GM19455 (cell line): Measurements from ENCODE around the gene APEH.
A peak's percentile ranks its signal among the peaks of the same experiment; 100 is the strongest.

Source experiments
- ATAC-seq: cut with Tn5 transposase; IDR thresholded peaks from one replicate; pipeline ENCODE4 v1.9.1; 2021; ENCODE audit not compliant: unreplicated experiment

Gene APEH

GRCh38 chr3:49723628-49724551 is 49.7 kb downstream of the APEH start, which contains the start of gene GMPPB:
Gene GMPPB (minus strand): TSS chr3:49723951. CDS start chr3:49723726, 225 bp downstream.
- peak; percentile 78 for ATAC-seq

DNA sequence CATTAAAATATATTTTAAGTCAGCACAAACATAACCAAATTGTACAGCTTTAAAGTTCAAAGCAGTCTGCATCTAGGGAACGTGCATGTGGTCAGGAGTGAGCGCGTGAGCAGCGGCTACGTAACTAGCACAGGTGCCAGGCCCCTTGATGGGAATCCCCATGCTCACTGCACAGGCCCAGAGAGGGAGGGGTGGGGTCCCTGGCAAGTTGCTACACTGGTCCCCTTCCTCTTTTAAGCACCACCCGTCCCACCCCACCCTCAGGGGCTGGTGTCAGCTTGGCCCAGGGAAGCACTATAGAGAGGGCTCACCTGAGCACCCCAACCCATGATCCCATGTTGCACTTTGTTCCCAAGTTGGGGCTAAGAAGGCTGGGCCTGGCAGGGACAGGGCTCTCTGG is 50.4 kb downstream of the APEH start:
- no peak for ATAC-seq

- ATAC-seq: no peak
These were observed 51.9 kb downstream of the APEH start for GRCh38 chr3:49725906-49726681.

DNA sequence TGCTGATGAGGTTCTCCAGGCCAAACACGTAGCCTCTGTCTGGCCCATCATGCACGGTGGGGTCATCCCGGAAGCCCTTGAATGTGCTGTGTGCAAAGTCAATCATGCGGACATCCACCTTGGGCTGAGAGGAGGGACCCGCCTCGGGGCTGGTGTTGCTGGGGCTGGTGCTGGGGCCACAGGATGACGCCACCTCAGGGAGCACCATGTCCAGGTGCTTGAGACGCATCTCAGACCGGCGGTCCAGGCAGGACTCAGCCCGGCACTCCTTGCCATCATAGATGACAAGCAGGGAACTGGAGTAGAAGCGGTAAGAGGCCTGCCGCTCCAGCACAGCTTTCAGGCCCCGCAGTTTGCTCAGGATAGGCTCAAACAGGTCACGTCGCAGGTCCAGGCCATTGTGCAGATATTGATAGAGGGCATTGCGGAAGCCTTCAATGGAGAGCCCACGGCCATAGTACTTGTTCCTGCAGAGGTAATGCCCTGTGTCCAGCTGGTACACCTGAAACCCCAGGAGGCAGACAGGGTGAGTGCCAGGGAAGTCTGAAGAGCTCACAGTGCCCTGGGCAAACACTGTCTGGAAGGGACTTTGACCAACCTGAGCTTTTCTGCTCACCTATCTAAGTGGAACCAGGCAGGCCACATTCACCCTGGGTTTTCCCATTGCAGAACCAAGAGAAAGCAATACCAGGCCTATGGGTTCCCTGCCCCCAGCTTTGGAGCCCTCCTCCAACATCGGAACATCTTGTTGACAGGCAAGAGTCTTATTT is 53.2 kb downstream of the APEH start:
- no peak for ATAC-seq

GRCh38 chr3:49727924-49728361 is 53.8 kb downstream of the APEH start:
- ATAC-seq: no peak

DNA sequence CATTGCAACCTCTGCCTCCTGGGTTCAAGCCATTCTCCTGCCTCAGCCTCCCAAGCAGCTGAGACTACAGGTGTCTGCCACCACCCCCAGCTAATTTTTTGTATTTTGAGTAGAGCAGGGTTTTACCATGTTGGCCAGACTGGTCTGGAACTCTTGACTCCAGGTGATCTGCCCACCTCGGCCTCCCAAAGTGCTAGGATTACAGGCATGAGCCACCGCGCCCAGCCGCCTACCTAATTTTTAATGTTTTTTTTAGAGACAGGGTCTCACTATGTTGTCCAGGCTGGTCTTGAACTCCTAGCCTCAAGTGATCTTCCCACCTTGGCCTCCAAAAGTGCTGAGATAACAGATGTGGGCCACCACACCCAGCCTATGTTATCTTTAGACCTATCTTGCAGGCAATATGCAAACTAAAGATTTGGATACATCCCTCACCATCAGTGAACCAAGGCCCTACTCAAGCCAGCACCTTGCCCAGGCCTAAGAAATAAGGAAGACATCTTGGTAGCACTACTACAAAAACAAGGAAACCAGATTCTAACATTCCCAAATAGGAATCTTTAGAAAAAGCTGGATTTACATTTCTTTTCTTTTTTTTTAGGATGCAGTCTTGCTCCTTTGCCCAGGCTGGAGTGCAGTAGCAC is 55.9 kb downstream of the APEH start:
- no peak for ATAC-seq

DNA sequence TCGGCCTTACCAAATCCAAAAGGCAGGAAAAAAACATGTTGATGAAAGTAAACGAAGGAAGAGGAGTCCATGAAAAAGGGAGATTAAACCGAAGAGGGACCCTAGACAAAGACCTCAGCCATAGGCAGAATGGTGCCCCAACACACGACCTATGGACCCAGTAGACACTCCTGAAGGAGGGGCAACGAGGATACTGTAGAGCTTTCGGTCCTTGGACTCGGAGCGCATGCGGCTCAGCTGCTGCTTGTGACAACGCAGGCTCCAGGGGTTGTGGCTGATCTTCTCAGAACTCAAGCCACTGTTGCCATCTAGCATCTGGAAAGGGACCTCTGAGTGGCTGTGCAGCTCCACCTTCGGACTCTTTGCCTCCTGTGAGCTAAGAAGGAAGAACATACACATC is 58.4 kb downstream of the APEH start:
- ATAC-seq: no peak

DNA sequence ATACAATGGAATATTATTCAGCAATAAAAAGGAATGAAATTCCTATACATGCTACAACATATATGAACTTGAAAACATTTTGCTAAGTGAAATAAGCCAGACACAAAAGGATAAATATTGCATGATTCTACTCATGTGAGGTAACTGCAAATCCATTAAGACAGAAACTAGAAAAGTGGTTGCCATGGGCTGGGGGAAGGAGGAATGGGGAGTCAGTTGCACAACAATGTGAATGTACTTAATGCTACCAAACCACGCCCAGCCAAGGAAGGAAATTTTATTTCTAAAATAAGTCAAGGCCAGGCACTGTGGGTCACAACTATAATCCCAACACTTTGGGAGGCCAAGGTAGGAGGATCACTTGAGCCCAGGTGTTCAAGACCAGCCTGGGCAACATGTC is 59.4 kb downstream of the APEH start:
- ATAC-seq: no peak
